Esophagus squamous epithelium (tissue), 4 donors: ENCODE measurements around the gene FAM227B.

Experiments used
- POLR2A ChIP-seq, 4 donors: fragments of 450-650 bp; IDR thresholded peaks; one replicate each; pipeline ENCODE4 v1.6.1; 2017; ENCODE audit warnings: antibody characterized with exemption in 4 of 4, mild to moderate bottlenecking in 4 of 4, moderate library complexity in 3 of 4
- TF ChIP-seq, protein P1 (sequence below), 6 experiments: fragments of 450-650 bp in 4 of 6; fragments of 200-600 bp in 2 of 6; sonication (generic) in 2 of 6; IDR thresholded peaks; one replicate each; pipeline ENCODE4 v1.5.1; 2016 to 2019; ENCODE audit warnings: antibody characterized with exemption in 6 of 6, mild to moderate bottlenecking in 4 of 6, moderate library complexity in 4 of 6

DNA sequence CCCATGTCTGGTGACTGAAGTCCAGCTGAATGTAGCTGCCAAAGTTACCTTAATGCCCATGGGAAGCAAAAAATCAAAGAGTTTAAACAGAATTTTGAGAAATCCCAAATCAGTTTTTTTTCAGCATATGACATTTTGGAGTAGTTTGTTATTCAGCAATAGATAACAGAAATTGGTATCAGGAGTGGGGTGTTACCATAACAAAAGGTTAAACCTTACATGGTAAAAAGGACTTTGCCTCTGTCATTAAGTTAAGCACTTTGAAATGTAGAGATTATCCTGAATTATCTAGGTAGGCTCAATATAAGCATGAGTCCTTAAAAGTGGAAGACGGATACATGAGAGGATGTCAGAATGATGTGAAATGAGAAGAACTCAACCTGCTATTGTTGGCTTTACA lies 32.3 kb upstream of the FAM227B start:
- TF ChIP-seq, protein P1, sequence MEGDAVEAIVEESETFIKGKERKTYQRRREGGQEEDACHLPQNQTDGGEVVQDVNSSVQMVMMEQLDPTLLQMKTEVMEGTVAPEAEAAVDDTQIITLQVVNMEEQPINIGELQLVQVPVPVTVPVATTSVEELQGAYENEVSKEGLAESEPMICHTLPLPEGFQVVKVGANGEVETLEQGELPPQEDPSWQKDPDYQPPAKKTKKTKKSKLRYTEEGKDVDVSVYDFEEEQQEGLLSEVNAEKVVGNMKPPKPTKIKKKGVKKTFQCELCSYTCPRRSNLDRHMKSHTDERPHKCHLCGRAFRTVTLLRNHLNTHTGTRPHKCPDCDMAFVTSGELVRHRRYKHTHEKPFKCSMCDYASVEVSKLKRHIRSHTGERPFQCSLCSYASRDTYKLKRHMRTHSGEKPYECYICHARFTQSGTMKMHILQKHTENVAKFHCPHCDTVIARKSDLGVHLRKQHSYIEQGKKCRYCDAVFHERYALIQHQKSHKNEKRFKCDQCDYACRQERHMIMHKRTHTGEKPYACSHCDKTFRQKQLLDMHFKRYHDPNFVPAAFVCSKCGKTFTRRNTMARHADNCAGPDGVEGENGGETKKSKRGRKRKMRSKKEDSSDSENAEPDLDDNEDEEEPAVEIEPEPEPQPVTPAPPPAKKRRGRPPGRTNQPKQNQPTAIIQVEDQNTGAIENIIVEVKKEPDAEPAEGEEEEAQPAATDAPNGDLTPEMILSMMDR (IDR thresholded peaks at IDR 0.05), result no peak
- TF ChIP-seq POLR2A (IDR thresholded peaks at IDR 0.05), result no peak
